GM23338 (cell line): Measurements from ENCODE around the gene ZDHHC11B. TPM values are rescaled to one million over a fixed set of nuclear protein-coding genes. Genes with fewer than 3 reads are reported as not detected.
A peak's percentile ranks its signal among the peaks of the same experiment; 100 is the strongest.

Experiments used
- ATAC-seq: fragments of 200-7000 bp; cut with Tn5 transposase; 3 replicates; pipeline ENCODE4 v1.9.1; 2020
- DNase-seq: peaks from one replicate; pipeline ENCODE4 v3.0.0-alpha.2; 2015; ENCODE audit warnings: low spot score
- H2AFZ ChIP-seq: fragments of 200-600 bp; sonication (generic); 2 replicates; pipeline ENCODE4 v1.8.0; 2016; ENCODE audit warnings: antibody characterized with exemption, mild to moderate bottlenecking, moderate library complexity
- H3F3A ChIP-seq: fragments of 200-600 bp; sonication (generic); replicated peaks from 2 replicates; pipeline ENCODE4 v1.8.0; 2017; ENCODE audit warnings: antibody characterized with exemption, mixed run types, low read depth
- H3K27ac ChIP-seq: fragments of 200-600 bp; sonication (generic); 2 replicates; pipeline ENCODE4 v1.6.1; 2016; ENCODE audit warnings: low read depth
- H3K27me3 ChIP-seq: fragments of 200-600 bp; sonication (generic); 2 replicates; pipeline ENCODE4 v1.8.0; 2016; ENCODE audit warnings: mild to moderate bottlenecking, mixed run types, moderate library complexity; ENCODE audit not compliant: insufficient read depth
- H3K36me3 ChIP-seq: fragments of 200-600 bp; sonication (generic); 2 replicates; pipeline ENCODE4 v1.8.0; 2016; ENCODE audit warnings: mild to moderate bottlenecking; ENCODE audit not compliant: insufficient read depth
- H3K4me1 ChIP-seq: fragments of 200-600 bp; sonication (generic); 2 replicates; pipeline ENCODE4 v1.8.0; 2016; ENCODE audit warnings: mild to moderate bottlenecking, moderate library complexity; ENCODE audit not compliant: insufficient read depth
- H3K4me2 ChIP-seq: fragments of 200-600 bp; sonication (generic); 2 replicates; pipeline ENCODE4 v1.7.1; 2017; ENCODE audit warnings: mixed run types
- H3K4me3 ChIP-seq: fragments of 200-600 bp; sonication (generic); 2 replicates; pipeline ENCODE4 v1.6.1; 2016; ENCODE audit warnings: mixed run types
- H3K79me2 ChIP-seq: fragments of 200-600 bp; sonication (generic); replicated peaks from 2 replicates; pipeline ENCODE4 v1.8.0; 2017; ENCODE audit warnings: mild to moderate bottlenecking; ENCODE audit not compliant: insufficient read depth
- H3K9me2 ChIP-seq: fragments of 200-600 bp; sonication (generic); 2 replicates; pipeline ENCODE4 v1.8.0; 2017; ENCODE audit not compliant: insufficient read depth
- H4K20me1 ChIP-seq: fragments of 200-600 bp; sonication (generic); replicated peaks from 2 replicates; pipeline ENCODE4 v1.8.0; 2017; ENCODE audit warnings: mild to moderate bottlenecking; ENCODE audit not compliant: insufficient read depth
- H3K27ac Mint-ChIP-seq: 2 replicates; pipeline ENCODE4 v1.8.0; 2020; ENCODE audit warnings: inconsistent platforms, mild to moderate bottlenecking, moderate library complexity, mixed read lengths
- H3K27me3 Mint-ChIP-seq: 3 replicates; pipeline ENCODE4 v1.8.0; 2022; ENCODE audit warnings: low read depth, mild to moderate bottlenecking, moderate library complexity, mixed read lengths, inconsistent platforms; ENCODE audit not compliant: insufficient read depth, poor library complexity
- H3K36me3 Mint-ChIP-seq: 3 replicates; pipeline ENCODE4 v1.8.0; 2021; ENCODE audit warnings: low read depth, mild to moderate bottlenecking, inconsistent platforms, moderate library complexity, mixed read lengths
- H3K4me1 Mint-ChIP-seq: 3 replicates; pipeline ENCODE4 v1.8.0; 2020; ENCODE audit warnings: mild to moderate bottlenecking, inconsistent platforms, mixed read lengths
- H3K4me3 Mint-ChIP-seq: 3 replicates; pipeline ENCODE4 v1.8.0; 2021; ENCODE audit warnings: moderate library complexity, mild to moderate bottlenecking, inconsistent platforms, mixed read lengths
- H3K9me3 Mint-ChIP-seq: 3 replicates; pipeline ENCODE4 v1.8.0; 2020; ENCODE audit warnings: moderate library complexity, mild to moderate bottlenecking, inconsistent platforms, mixed read lengths
- CREB1 ChIP-seq: fragments of 250-450 bp; sonication (Bioruptor Pico); IDR thresholded peaks from 2 replicates; pipeline ENCODE4 v1.5.0; 2020; ENCODE audit warnings: low read depth, mild to moderate bottlenecking, moderate library complexity
- ETS1 ChIP-seq: IDR thresholded peaks from 2 replicates; pipeline ENCODE4 v1.6.1; 2016; ENCODE audit warnings: antibody characterized with exemption
- EZH2 ChIP-seq: fragments of 200-600 bp; sonication (generic); IDR thresholded peaks from one replicate; pipeline ENCODE4 v1.8.0; 2017; ENCODE audit warnings: antibody characterized with exemption, mild to moderate bottlenecking, low read depth; ENCODE audit not compliant: unreplicated experiment
- EZH2phosphoT487 ChIP-seq: fragments of 200-600 bp; sonication (generic); IDR thresholded peaks from one replicate; pipeline ENCODE4 v1.8.1; 2018; ENCODE audit warnings: antibody characterized with exemption; ENCODE audit not compliant: unreplicated experiment
- JUNB ChIP-seq: IDR thresholded peaks from one replicate; pipeline ENCODE4 v1.6.1; 2016; ENCODE audit warnings: antibody characterized with exemption; ENCODE audit not compliant: unreplicated experiment
- NANOG ChIP-seq: IDR thresholded peaks from 2 replicates; pipeline ENCODE4 v1.6.1; 2016; ENCODE audit warnings: antibody characterized with exemption, borderline replicate concordance
- POLR2AphosphoS5 ChIP-seq: IDR thresholded peaks from 2 replicates; pipeline ENCODE4 v1.6.1; 2016; ENCODE audit warnings: antibody characterized with exemption, low read depth
- REST ChIP-seq: IDR thresholded peaks from one replicate; pipeline ENCODE4 v1.6.1; 2018; ENCODE audit warnings: antibody characterized with exemption; ENCODE audit not compliant: unreplicated experiment
- STAT1 ChIP-seq: IDR thresholded peaks from one replicate; pipeline ENCODE4 v1.6.1; 2016; ENCODE audit warnings: antibody characterized with exemption; ENCODE audit not compliant: unreplicated experiment
- ZNF114 ChIP-seq: fragments of 250-450 bp; sonication (Bioruptor Pico); IDR thresholded peaks from 2 replicates; pipeline ENCODE4 v1.5.0; 2020; ENCODE audit warnings: mild to moderate bottlenecking, moderate library complexity
- ZNF331 ChIP-seq: fragments of 250-450 bp; sonication (Bioruptor Pico); IDR thresholded peaks from 2 replicates; pipeline ENCODE4 v1.5.0; 2020; ENCODE audit warnings: low read depth, mild to moderate bottlenecking, moderate library complexity
- ZNF462 ChIP-seq: fragments of 250-450 bp; sonication (Bioruptor Pico); IDR thresholded peaks from 2 replicates; pipeline ENCODE4 v1.5.0; 2020; ENCODE audit warnings: mild to moderate bottlenecking, moderate library complexity
- polyA plus RNA-seq: library from polyadenylated mRNA; unstranded; fragments of >200 nt; fragmentation: Nextera tagmentation; extraction: Ambion mirVana; gene quantifications from 2 replicates; pipeline ENCODE4 v1.2.1, GENCODE V29; 2016
- total RNA-seq: library from RNA; depleted of rRNA; stranded (reverse); fragments of >200 nt; shearing (Covaris generic); gene quantifications from 2 replicates; pipeline ENCODE4 v1.2.3, GENCODE V29; 2014
- TF ChIP-seq, protein P1 (sequence below), 2 experiments: fragments of 200-600 bp in 1 of 2; sonication (generic) in 1 of 2; conservative IDR thresholded peaks; 2 replicates each; pipeline versions ENCODE4 v1.5.1 to v1.6.1; 2016 to 2017; ENCODE audit warnings: antibody characterized with exemption in 2 of 2, low read depth in 2 of 2, mild to moderate bottlenecking in 2 of 2, moderate library complexity in 1 of 2

Gene ZDHHC11B
- total and polyA plus RNA-seq, 2 experiments from 2014 or later: 0.89 to 1.2 TPM

GRCh38 chr5:665956-666711 lies 118.4 kb downstream of the ZDHHC11B start:
- H4K20me1 ChIP-seq: peaks cover 3% of the 10 kb centered on the region
- no peaks in the 10 kb centered on the region for H3K27me3 ChIP-seq
- no peak overlapping the region for H3K27ac Mint-ChIP-seq
- H3K79me2 ChIP-seq: no peaks in the 10 kb centered on the region
- no peaks in the 10 kb centered on the region for H3K4me1 ChIP-seq
- H3K36me3 ChIP-seq: no peaks in the 10 kb centered on the region
- peaks cover 19% of the 10 kb centered on the region for H3K36me3 Mint-ChIP-seq
- peak; percentile 16 for ATAC-seq
- H3K27ac ChIP-seq: no peak overlapping the region
- no peaks in the 10 kb centered on the region for H3F3A ChIP-seq
- H3K4me3 Mint-ChIP-seq: no peak overlapping the region
- no peaks in the 10 kb centered on the region for H3K9me2 ChIP-seq
- no peak for TF ChIP-seq REST
- TF ChIP-seq EZH2: no peak
- TF ChIP-seq POLR2AphosphoS5: no peak
- TF ChIP-seq NANOG: no peak
- no peak for TF ChIP-seq ZNF462 (CRISPR knock-in tag)
- TF ChIP-seq ETS1: no peak
- no peak for TF ChIP-seq STAT1
- no peak for TF ChIP-seq ZNF114 (CRISPR knock-in tag)
- TF ChIP-seq, protein P1, sequence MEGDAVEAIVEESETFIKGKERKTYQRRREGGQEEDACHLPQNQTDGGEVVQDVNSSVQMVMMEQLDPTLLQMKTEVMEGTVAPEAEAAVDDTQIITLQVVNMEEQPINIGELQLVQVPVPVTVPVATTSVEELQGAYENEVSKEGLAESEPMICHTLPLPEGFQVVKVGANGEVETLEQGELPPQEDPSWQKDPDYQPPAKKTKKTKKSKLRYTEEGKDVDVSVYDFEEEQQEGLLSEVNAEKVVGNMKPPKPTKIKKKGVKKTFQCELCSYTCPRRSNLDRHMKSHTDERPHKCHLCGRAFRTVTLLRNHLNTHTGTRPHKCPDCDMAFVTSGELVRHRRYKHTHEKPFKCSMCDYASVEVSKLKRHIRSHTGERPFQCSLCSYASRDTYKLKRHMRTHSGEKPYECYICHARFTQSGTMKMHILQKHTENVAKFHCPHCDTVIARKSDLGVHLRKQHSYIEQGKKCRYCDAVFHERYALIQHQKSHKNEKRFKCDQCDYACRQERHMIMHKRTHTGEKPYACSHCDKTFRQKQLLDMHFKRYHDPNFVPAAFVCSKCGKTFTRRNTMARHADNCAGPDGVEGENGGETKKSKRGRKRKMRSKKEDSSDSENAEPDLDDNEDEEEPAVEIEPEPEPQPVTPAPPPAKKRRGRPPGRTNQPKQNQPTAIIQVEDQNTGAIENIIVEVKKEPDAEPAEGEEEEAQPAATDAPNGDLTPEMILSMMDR (conservative IDR thresholded peaks at IDR 0.05; ENCODE audit: low read depth in 2 of 2): no peak
- no peak for TF ChIP-seq ZNF331 (CRISPR knock-in tag)
- TF ChIP-seq EZH2phosphoT487: no peak
- no peak for TF ChIP-seq CREB1
- no peak for TF ChIP-seq JUNB
- no peak overlapping the region for H3K4me3 ChIP-seq
- no peak overlapping the region for H2AFZ ChIP-seq
- no peak for DNase-seq
- no peak overlapping the region for H3K4me2 ChIP-seq
- no peaks in the 10 kb centered on the region for H3K9me3 Mint-ChIP-seq
- H3K27me3 Mint-ChIP-seq: peaks cover 7% of the 10 kb centered on the region
- no peaks in the 10 kb centered on the region; the same call in 2 of the 3 replicates for H3K4me1 Mint-ChIP-seq
